IMR-90 (cell line): Measurements from ENCODE around the gene PTBP1. TPM values are rescaled to one million over a fixed set of nuclear protein-coding genes. Genes with fewer than 3 reads are reported as not detected.

Experiments
- ATAC-seq: fragments of 200-7000 bp; cut with Tn5 transposase; 2 replicates; pipeline ENCODE4 v1.9.1; 2020; ENCODE audit warnings: low read depth, mild to moderate bottlenecking, moderate library complexity
- BruUV-seq: library from RNA; stranded (reverse); fragments of 400-500 nt; replicated peaks from 2 replicates; lab custom pipeline; 2021; lab: Mats Ljungman, UMichigan
- CTCF ChIA-PET: fragments of 300-600 bp; formaldehyde crosslinking; extraction: SDS; loops from one replicate; lab custom pipeline; 2021; ENCODE audit warnings: antibody characterized with exemption; lab: Yijun Ruan, JAX
- POLR2A ChIA-PET: fragments of 300-600 bp; sonication (Branson Sonifier 250); formaldehyde crosslinking; loops from one replicate; lab custom pipeline; 2022; ENCODE audit warnings: antibody characterized with exemption; ENCODE audit not compliant: unreplicated experiment; lab: Charles Lee
- DNase-seq: peaks from one replicate; pipeline ENCODE4 v3.0.0; 2013
- H2AFZ ChIP-seq: replicated peaks from 2 replicates; pipeline ENCODE3; 2013; ENCODE audit warnings: low read length, mild to moderate bottlenecking; ENCODE audit not compliant: poor library complexity
- H2AK5ac ChIP-seq: 2 replicates; pipeline ENCODE4 v1.6.1; 2013; ENCODE audit warnings: low read depth, low read length, inconsistent platforms
- H2AK9ac ChIP-seq: replicated peaks from 2 replicates; pipeline ENCODE3; 2013; ENCODE audit warnings: mild to moderate bottlenecking, low read depth, low read length, moderate library complexity; ENCODE audit not compliant: poor library complexity
- H2BK120ac ChIP-seq: 2 replicates; pipeline ENCODE4 v1.6.1; 2013; ENCODE audit warnings: low read depth, low read length, inconsistent platforms
- H2BK15ac ChIP-seq: 3 replicates; pipeline ENCODE4 v1.6.1; 2013; ENCODE audit warnings: low read depth, low read length, inconsistent platforms
- H2BK20ac ChIP-seq: 2 replicates; pipeline ENCODE4 v1.6.1; 2013; ENCODE audit warnings: low read depth, mild to moderate bottlenecking, inconsistent platforms, low read length, moderate library complexity
- H2BK5ac ChIP-seq: 2 replicates; pipeline ENCODE4 v1.6.1; 2013; ENCODE audit warnings: mild to moderate bottlenecking, low read depth, low read length, inconsistent platforms; ENCODE audit not compliant: poor library complexity, severe bottlenecking
- H3K14ac ChIP-seq: replicated peaks from 2 replicates; pipeline ENCODE4 v1.6.1; 2013; ENCODE audit warnings: low read depth, low read length, inconsistent platforms
- H3K18ac ChIP-seq: 2 replicates; pipeline ENCODE4 v1.6.1; 2013; ENCODE audit warnings: low read depth, low read length, control low read depth
- H3K23ac ChIP-seq: 2 replicates; pipeline ENCODE4 v1.6.1; 2013; ENCODE audit warnings: low read depth, low read length, inconsistent platforms
- H3K27ac ChIP-seq: 2 replicates; pipeline ENCODE4 v1.5.1; 2013; ENCODE audit warnings: mild to moderate bottlenecking, control low read depth, low read length; ENCODE audit not compliant: insufficient read depth
- H3K27me3 ChIP-seq: 2 replicates; pipeline ENCODE4 v1.6.1; 2013; ENCODE audit warnings: low read length; ENCODE audit not compliant: control insufficient read depth, insufficient read depth
- H3K36me3 ChIP-seq: 2 replicates; pipeline ENCODE4 v1.6.1; 2013; ENCODE audit warnings: low read length, mixed read lengths; ENCODE audit not compliant: control insufficient read depth, insufficient read depth
- H3K4ac ChIP-seq: 2 replicates; pipeline ENCODE4 v1.6.1; 2013; ENCODE audit warnings: low read depth, low read length, inconsistent platforms
- H3K4me1 ChIP-seq: 2 replicates; pipeline ENCODE4 v1.6.1; 2013; ENCODE audit warnings: low read length, mixed read lengths; ENCODE audit not compliant: control insufficient read depth, insufficient read depth
- H3K4me2 ChIP-seq: 2 replicates; pipeline ENCODE4 v1.6.1; 2013; ENCODE audit warnings: low read depth, mild to moderate bottlenecking, control low read depth, low read length, moderate library complexity
- H3K4me3 ChIP-seq: 2 replicates; pipeline ENCODE4 v1.5.1; 2013; ENCODE audit warnings: low read depth, mild to moderate bottlenecking, control low read depth, low read length, moderate library complexity; ENCODE audit not compliant: insufficient read depth
- H3K56ac ChIP-seq: 2 replicates; pipeline ENCODE4 v1.6.1; 2013; ENCODE audit warnings: low read length, inconsistent platforms; ENCODE audit not compliant: insufficient read depth; ENCODE audit errors: extremely low read depth
- H3K79me1 ChIP-seq, 2 experiments: 2 replicates each; pipeline ENCODE4 v1.6.1; 2013; ENCODE audit warnings: low read length in 2 of 2, inconsistent platforms in 1 of 2, low read depth in 1 of 2
- H3K9ac ChIP-seq: 2 replicates; pipeline ENCODE4 v1.6.1; 2013; ENCODE audit warnings: low read depth, low read length, control low read depth
- H3K9me1 ChIP-seq: 2 replicates; pipeline ENCODE4 v1.6.1; 2013; ENCODE audit warnings: low read length, inconsistent platforms; ENCODE audit not compliant: insufficient read depth
- H3K9me3 ChIP-seq: 2 replicates; pipeline ENCODE4 v1.6.1; 2013; ENCODE audit warnings: low read length; ENCODE audit not compliant: control insufficient read depth, insufficient read depth
- H4K20me1 ChIP-seq: 2 replicates; pipeline ENCODE4 v1.6.1; 2013; ENCODE audit warnings: low read length, inconsistent platforms; ENCODE audit not compliant: insufficient read depth
- H4K5ac ChIP-seq: 2 replicates; pipeline ENCODE4 v1.6.1; 2013; ENCODE audit warnings: mild to moderate bottlenecking, low read depth, low read length, control low read depth
- H4K8ac ChIP-seq, 2 experiments: 2 replicates each; pipeline ENCODE4 v1.6.1; 2013; ENCODE audit warnings: low read depth in 2 of 2, low read length in 2 of 2, control low read depth in 1 of 2, inconsistent platforms in 1 of 2
- H4K91ac ChIP-seq: 2 replicates; pipeline ENCODE4 v1.6.1; 2013; ENCODE audit warnings: low read depth, low read length, inconsistent platforms; ENCODE audit not compliant: insufficient read depth
- BHLHE40 ChIP-seq: fragments of 150-350 bp; IDR thresholded peaks from 2 replicates; pipeline ENCODE4 v1.6.1; 2016; ENCODE audit warnings: mild to moderate bottlenecking, low read depth, low read length
- CEBPB ChIP-seq: IDR thresholded peaks from 2 replicates; pipeline ENCODE4 v1.6.1; 2012; ENCODE audit warnings: low read depth, low read length, improper control_type of control experiment
- CHD1 ChIP-seq: IDR thresholded peaks from 2 replicates; pipeline ENCODE4 v1.6.1; 2012; ENCODE audit warnings: low read depth, low read length, improper control_type of control experiment
- CTCF ChIP-seq: conservative IDR thresholded peaks from 2 replicates; pipeline ENCODE4 v1.5.1; 2012; ENCODE audit warnings: mild to moderate bottlenecking, low read depth, low read length, improper control_type of control experiment
- ELK1 ChIP-seq: fragments of 150-350 bp; IDR thresholded peaks from 2 replicates; pipeline ENCODE4 v1.6.1; 2016; ENCODE audit warnings: low read depth, mild to moderate bottlenecking, low read length, moderate library complexity, borderline replicate concordance
- FOS ChIP-seq: fragments of 150-350 bp; IDR thresholded peaks from 2 replicates; pipeline ENCODE4 v1.6.1; 2016; ENCODE audit warnings: low read depth, low read length
- MAFK ChIP-seq: IDR thresholded peaks from 2 replicates; pipeline ENCODE4 v1.6.1; 2012; ENCODE audit warnings: low read depth, low read length, improper control_type of control experiment
- MAZ ChIP-seq: IDR thresholded peaks from 2 replicates; pipeline ENCODE4 v1.6.1; 2012; ENCODE audit warnings: low read depth, mild to moderate bottlenecking, low read length, improper control_type of control experiment, moderate library complexity, borderline replicate concordance
- MXI1 ChIP-seq: IDR thresholded peaks from 2 replicates; pipeline ENCODE4 v1.6.1; 2012; ENCODE audit warnings: low read depth, mild to moderate bottlenecking, low read length, moderate library complexity, borderline replicate concordance
- NFE2L2 ChIP-seq: fragments of 150-350 bp; IDR thresholded peaks from 2 replicates; pipeline ENCODE4 v1.6.1; 2016; ENCODE audit warnings: low read depth, mild to moderate bottlenecking, low read length
- POLR2A ChIP-seq: IDR thresholded peaks from 2 replicates; pipeline ENCODE4 v1.6.1; 2012; ENCODE audit warnings: mild to moderate bottlenecking, low read depth, low read length
- RAD21 ChIP-seq: IDR thresholded peaks from 2 replicates; pipeline ENCODE4 v1.6.1; 2012; ENCODE audit warnings: low read length, improper control_type of control experiment
- RCOR1 ChIP-seq: IDR thresholded peaks from 2 replicates; pipeline ENCODE4 v1.6.1; 2012; ENCODE audit warnings: mild to moderate bottlenecking, low read length, improper control_type of control experiment; ENCODE audit not compliant: insufficient replicate concordance
- RFX5 ChIP-seq: IDR thresholded peaks from 2 replicates; pipeline ENCODE4 v1.8.0; 2012; ENCODE audit warnings: low read depth, mild to moderate bottlenecking, low read length, moderate library complexity
- SMC3 ChIP-seq: fragments of 150-350 bp; IDR thresholded peaks from 2 replicates; pipeline ENCODE4 v1.6.1; 2016; ENCODE audit warnings: low read depth, mild to moderate bottlenecking, antibody characterized with exemption, low read length, moderate library complexity
- USF2 ChIP-seq: fragments of 150-350 bp; IDR thresholded peaks from 2 replicates; pipeline ENCODE4 v1.6.1; 2017; ENCODE audit warnings: mild to moderate bottlenecking, antibody characterized with exemption, low read length, low read depth
- WGBS, 2 experiments: methylation state at CpG; one replicate each; pipeline versions ENCODE4 v1.1.5 to v1.1.7; 2013; ENCODE audit warnings: missing lambda C conversion rate in 2 of 2; ENCODE audit not compliant: insufficient read length in 1 of 2; ENCODE audit errors: extremely low coverage in 2 of 2; 5-methylcytosine and 5-hydroxymethylcytosine counted together
- dilution Hi-C: fragments of 300-500 bp; cut with HindIII; formaldehyde crosslinking; loops from one replicate; pipeline ENCODE4 v1.14.3; 2018; ENCODE audit warnings: low sequenced_read_pairs; ENCODE audit not compliant: unreplicated experiment
- in situ Hi-C: fragments of 300-500 bp; cut with MboI; formaldehyde crosslinking; loops from 3 replicates; pipeline ENCODE4 v1.14.3; 2019; ENCODE audit warnings: low sequenced_read_pairs, inconsistent platforms, mixed read lengths
- intact Hi-C: fragments of 100-400 bp; cut with micrococcal nuclease; formaldehyde crosslinking; loops from 2 replicates; pipeline ENCODE4 v1.10.0; 2022
- polyA plus RNA-seq, 3 experiments: library from polyadenylated mRNA; depleted of rRNA; stranded (reverse); fragments of >200 nt; gene quantifications; 2 replicates each; pipeline ENCODE4 v1.2.3, GENCODE V29; 2012; ENCODE audit warnings: low replicate concordance in 1 of 3
- total RNA-seq: library from RNA; depleted of rRNA; stranded (reverse); fragments of >200 nt; gene quantifications from 2 replicates; pipeline ENCODE4 v1.2.3, GENCODE V29; 2012

The PTBP1 gene
- total and polyA plus RNA-seq, 2 of the 4 experiments (the other 2 are of a cell fraction): 146 to 269 TPM

- whole genome bisulfite sequencing, 2 experiments: 100% methylated on average over 1 of the region's 9 CpGs; no CpG with 5 or more reads in 1 of the 2 experiments
- no peak overlapping the region for H2AFZ ChIP-seq
- H4K8ac ChIP-seq: no peak overlapping the region
- H4K5ac ChIP-seq: no peak overlapping the region; the same call in 1 of the 2 replicates
- in situ Hi-C loops (loop anchor here (5.0 kb wide), 1 partner anchor 139 kb away; no protein-coding TSS in a partner anchor), intact Hi-C loops (loop anchor here (5.0 kb wide), 1 partner anchor 86 kb away; no protein-coding TSS in a partner anchor), dilution Hi-C loops (no loop called here)
- H3K14ac ChIP-seq: no peak overlapping the region
- no peak overlapping the region for H3K18ac ChIP-seq
- BruUV-seq: no TSS peak
- ChIA-PET CTCF (no interaction called here), POLR2A (no interaction called here)
- H2BK15ac ChIP-seq: no peak overlapping the region
- no peaks in the 10 kb centered on the region for H3K9me3 ChIP-seq
- H3K56ac ChIP-seq: no peak overlapping the region
- H3K27ac ChIP-seq: no peak overlapping the region
- H3K36me3 ChIP-seq: no peaks in the 10 kb centered on the region
- H4K91ac ChIP-seq: no peak overlapping the region
- H3K9me1 ChIP-seq: no peaks in the 10 kb centered on the region
- peaks cover 2% of the 10 kb centered on the region; the same call in 1 of the 2 replicates for H3K27me3 ChIP-seq
- H2AK9ac ChIP-seq: no peak overlapping the region
- no peak overlapping the region for H2BK120ac ChIP-seq
- no peak overlapping the region for H3K4me3 ChIP-seq
- H3K4me1 ChIP-seq: peaks cover 3% of the 10 kb centered on the region; the same call in 1 of the 2 replicates
- H3K9ac ChIP-seq: no peak overlapping the region
- H3K23ac ChIP-seq: no peak overlapping the region
- no peak overlapping the region for H2AK5ac ChIP-seq
- no peak overlapping the region for H3K4ac ChIP-seq
- no peak for TF ChIP-seq SMC3
- TF ChIP-seq RCOR1: no peak
- no peak for TF ChIP-seq RFX5
- no peak for TF ChIP-seq USF2
- TF ChIP-seq FOS: no peak
- TF ChIP-seq CHD1: no peak
- no peak for TF ChIP-seq NFE2L2
- TF ChIP-seq POLR2A: no peak
- no peak for TF ChIP-seq MAFK
- no peak for TF ChIP-seq RAD21
- TF ChIP-seq ELK1: no peak
- no peak for TF ChIP-seq CTCF
- TF ChIP-seq BHLHE40: no peak
- no peak for TF ChIP-seq MXI1
- no peak for TF ChIP-seq CEBPB
- TF ChIP-seq MAZ: no peak
- DNase-seq (no peak), ATAC-seq (no peak)
- H3K79me1 ChIP-seq: no peaks in the 10 kb centered on the region
- H2BK5ac ChIP-seq: no peak overlapping the region
- no peak overlapping the region for H2BK20ac ChIP-seq
- no peak overlapping the region for H3K4me2 ChIP-seq
- no peaks in the 10 kb centered on the region; the same call in 1 of the 2 replicates for H4K20me1 ChIP-seq
These were observed 61.0 kb downstream of the PTBP1 start for GRCh38 chr19:858284-858683.
